Eye (tissue), 1 donor: ENCODE measurements around the gene AGO3.

ENCODE experiments used
- DNase-seq: peaks from one replicate; pipeline ENCODE4 v3.0.0-alpha.2; 2015

Gene AGO3

GRCh38 chr1:36084497-36085115 is 153.7 kb downstream of the AGO3 start:
- DNase-seq, result no peak

DNA sequence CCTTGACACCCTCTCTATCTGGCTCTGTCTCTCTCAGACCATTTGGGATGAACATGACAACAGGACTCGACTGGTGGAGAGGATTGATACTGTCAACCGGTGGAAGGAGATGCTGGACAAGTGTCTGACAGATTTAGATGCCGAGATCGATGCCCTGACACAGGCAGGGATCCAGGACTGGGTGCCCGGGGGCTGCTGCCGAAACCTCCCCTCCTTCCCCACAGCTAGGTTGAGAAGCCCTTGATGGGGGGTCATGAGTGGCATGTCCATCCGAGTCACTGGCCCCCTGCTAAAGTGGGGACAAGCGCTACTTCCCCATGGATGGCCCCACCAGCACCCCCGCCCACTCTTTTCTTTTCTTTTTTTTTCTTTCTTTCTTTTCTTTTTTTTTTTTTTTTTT is 154.2 kb downstream of the AGO3 start:
- DNase-seq, result no peak

GRCh38 chr1:36085686-36086526 is 155.0 kb downstream of the AGO3 start:
- DNase-seq, result no peak

GRCh38 chr1:36086529-36087232 is 155.8 kb downstream of the AGO3 start:
- no peak for DNase-seq

- no peak for DNase-seq
Observed at GRCh38 chr1:36087233-36088123, 156.6 kb downstream of the AGO3 start.

GRCh38 chr1:36088265-36088576 is 157.3 kb downstream of the AGO3 start:
- DNase-seq, result no peak

DNA sequence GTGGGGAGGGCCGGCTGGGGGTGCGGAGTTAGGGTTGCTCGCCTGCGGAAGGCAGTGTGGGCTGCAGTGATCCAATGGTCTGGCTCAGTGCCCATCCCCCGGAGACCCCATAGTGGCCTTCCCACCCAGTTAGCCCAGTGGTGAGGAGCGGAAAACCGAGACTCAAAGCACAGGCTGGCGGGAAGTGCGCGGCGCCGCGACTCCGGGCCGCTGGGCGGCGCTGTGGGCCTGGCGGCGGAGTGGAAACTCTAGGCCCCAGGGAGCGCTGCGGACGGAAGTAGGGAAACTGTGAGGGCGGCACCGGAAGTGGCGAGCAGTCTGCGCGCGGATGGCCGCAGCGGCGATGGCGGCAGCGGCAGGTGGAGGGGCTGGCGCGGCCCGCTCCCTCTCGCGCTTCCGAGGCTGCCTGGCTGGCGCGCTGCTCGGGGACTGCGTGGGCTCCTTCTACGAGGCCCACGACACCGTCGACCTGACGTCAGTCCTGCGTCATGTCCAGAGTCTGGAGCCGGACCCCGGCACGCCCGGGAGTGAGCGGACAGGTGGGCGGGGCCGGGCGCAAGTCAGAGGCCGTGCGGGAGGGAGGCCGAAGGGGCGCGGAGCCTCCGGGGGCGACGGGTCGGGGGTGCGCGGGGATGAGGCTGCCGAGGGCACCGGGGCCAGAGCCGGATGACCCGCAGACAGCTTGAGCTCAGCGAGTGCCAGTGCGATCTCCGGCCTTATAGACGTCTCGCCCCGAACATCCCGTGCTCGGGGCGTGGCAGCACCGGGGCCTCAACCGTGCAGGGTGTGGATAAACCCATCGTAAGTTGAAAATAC is 157.9 kb downstream of the AGO3 start, which contains the start of gene ADPRS:
Gene ADPRS (plus strand): TSS at position 316 of the 816 bp plus-strand sequence. CDS start 13 bp downstream, at position 329.
- peak; percentile 96 for DNase-seq

- no peak for DNase-seq
Observed at GRCh38 chr1:36089393-36090121, 158.7 kb downstream of the AGO3 start.

GRCh38 chr1:36091141-36091540 is 160.2 kb downstream of the AGO3 start:
- DNase-seq, result no peak

DNA sequence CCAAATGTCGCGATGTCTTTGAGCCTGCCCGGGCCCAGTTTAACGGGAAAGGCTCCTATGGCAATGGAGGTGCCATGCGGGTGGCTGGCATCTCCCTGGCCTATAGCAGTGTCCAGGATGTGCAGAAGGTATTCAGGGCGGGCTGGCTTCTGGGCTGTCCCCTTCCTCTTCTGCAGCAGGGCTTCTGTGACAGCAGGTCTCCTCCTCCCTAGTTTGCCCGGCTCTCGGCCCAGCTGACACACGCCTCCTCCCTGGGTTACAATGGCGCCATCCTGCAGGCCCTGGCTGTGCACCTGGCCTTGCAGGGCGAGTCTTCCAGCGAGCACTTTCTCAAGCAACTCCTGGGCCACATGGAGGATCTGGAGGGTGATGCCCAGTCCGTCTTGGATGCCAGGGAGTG is 160.8 kb downstream of the AGO3 start:
- DNase-seq, result no peak

GRCh38 chr1:36092166-36092797 is 161.4 kb downstream of the AGO3 start:
- no peak for DNase-seq

DNA sequence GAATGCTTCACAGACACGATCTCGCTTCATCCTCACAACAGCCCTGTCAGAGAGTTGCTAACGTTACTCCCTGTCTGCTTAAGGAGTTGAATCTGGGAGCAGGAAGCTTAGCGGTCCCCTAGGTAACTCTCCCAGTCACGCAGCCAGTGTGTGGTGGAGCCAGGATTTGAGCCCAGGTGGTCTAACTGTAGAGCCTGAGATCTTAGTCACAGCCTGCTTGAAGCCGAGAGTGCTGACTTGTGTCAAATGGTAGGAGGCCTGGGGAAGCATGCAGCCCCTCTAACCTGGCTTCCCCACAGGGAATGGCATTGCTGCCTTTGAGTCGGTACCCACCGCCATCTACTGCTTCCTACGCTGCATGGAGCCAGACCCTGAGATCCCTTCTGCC is 161.9 kb downstream of the AGO3 start:
- no peak for DNase-seq

DNA sequence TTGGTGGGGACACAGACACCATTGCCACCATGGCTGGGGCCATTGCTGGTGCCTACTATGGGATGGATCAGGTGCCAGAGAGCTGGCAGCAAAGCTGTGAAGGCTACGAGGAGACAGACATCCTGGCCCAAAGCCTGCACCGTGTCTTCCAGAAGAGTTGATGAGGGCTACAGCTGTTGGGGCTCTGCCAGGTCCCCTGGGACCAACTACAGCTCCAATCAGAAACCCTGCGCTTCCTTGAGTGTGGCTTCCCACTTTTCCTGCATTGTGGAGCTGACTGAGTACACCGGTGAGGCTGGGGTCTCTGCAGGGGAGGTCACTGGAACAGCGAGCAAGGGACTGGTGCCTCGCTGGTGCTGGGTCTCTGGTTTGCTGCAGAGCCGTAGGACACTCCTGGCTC is 162.3 kb downstream of the AGO3 start:
- DNase-seq, result no peak

GRCh38 chr1:36093929-36094328 is 163.0 kb downstream of the AGO3 start:
- DNase-seq, result no peak

DNA sequence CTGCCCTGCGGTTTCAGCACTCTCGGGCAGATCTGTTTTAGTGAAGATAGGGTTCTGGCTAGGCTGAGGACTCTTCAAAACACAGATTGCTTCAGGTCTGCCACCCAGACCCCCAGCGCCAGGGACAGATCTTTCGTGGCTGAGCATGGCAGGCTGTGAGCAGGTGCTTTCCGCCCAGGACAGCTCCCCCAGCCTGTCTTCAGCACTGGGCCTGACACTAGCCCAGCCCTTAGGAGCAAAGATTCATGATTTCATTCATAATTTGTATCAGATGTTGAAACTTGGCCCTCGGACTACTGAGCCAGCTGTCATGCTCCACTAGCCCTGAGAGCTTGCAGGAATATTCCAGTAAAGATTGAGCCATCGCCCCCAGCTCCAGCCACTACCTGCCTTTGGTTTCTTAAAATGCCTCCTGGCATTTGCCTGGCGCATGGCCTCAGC is 163.7 kb downstream of the AGO3 start:
- no peak for DNase-seq

DNA sequence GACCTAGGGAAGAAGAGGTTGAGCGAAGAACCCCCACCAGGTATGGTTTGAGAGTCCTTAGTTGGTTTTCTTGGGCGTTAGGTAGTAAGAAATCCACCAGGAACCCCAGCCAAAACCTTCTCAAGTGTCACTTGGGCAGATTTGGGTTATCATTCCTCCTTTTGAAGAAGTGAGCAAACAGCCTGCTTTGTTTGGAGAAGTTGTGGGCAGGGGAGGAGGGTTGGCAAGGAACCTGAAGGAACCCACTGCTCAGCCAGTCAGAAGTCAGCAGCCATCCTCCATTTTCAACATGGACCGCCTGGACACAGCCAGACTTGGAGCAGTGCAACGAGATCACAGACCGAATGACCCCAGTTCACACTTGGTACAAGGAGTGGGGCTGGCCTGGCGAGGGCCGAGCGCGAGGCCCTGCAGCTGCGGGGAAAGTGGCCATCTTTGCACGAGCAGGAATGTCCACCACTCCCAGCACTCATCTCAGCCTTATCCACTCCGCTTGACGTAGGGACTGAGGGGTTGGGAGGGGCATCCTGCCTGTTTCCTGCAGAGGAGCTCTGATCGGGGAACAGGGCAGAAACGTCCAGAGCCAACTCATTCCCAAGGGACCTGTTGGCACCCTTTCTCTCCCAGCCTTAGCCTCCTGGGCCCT is 165.0 kb downstream of the AGO3 start:
- DNase-seq, result no peak

- DNase-seq, result no peak
Observed at GRCh38 chr1:36096500-36097432, 165.9 kb downstream of the AGO3 start.

- no peak for DNase-seq
Observed at GRCh38 chr1:36097693-36098585, 167.0 kb downstream of the AGO3 start.
